ENCODE results near the gene ZNF107. TPM values are rescaled to one million over a fixed set of nuclear protein-coding genes. Genes with fewer than 3 reads are reported as not detected.
"Not testable (repeated sequence)": the region's sequence is repeated elsewhere in the genome, so short reads cannot be mapped to it uniquely, and the experiment has no call there.

The ZNF107 gene
- total RNA-seq, 1 donor from 2014 or later, result 7.8 TPM

DNA sequence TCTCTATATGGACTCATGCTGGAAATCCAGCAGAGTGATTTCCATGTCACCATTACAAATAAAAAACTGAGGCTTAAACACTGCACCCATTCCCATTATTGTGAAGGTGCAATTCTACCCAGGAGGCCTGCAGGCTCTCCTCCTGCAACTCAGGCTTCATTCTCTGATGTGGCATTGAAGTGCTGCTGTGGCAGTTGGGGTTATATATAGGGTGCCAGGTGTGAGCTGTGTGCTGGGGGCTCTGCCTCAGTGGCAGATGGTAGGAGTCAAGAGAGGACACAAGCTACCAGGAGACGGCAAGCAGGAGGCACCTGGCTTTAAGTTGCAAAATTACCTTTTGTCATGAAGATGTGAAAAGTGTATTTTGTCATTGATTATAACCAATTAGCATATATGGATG, 21.3 kb downstream of the ZNF107 start:
- no peaks in the 10 kb centered on the region for H3K27me3 Mint-ChIP-seq (ENCODE audit: low read depth, unreplicated experiment)
- Histone ChIP-seq H3K4me1 (ENCODE audit: insufficient read depth, low read length) (no peaks in the 10 kb centered on the region), H3K27ac (ENCODE audit: low read depth, low read length) (no peak overlapping the region), H4K20me1 (ENCODE audit: insufficient read depth, low read length) (peaks cover 6% of the 10 kb centered on the region), H3K36me3 (ENCODE audit: insufficient read depth, low read length) (peaks cover 20% of the 10 kb centered on the region), H3K9me3 (ENCODE audit: insufficient read depth, low read depth, low read length) (no peaks in the 10 kb centered on the region), H3K79me2 (ENCODE audit: insufficient read depth, low read length) (peaks cover 18% of the 10 kb centered on the region), H3K4me2 (ENCODE audit: low read length) (no peak overlapping the region), H2AFZ (ENCODE audit: low read depth, low read length) (no peak overlapping the region), H3K27me3 (ENCODE audit: insufficient read depth, low read length) (no peaks in the 10 kb centered on the region), H3K9ac (ENCODE audit: low read length) (no peak overlapping the region), H3K4me3 (ENCODE audit: insufficient read depth, low read depth, low read length) (no peak overlapping the region)
- no peak for DNase-seq (ENCODE audit: low read depth)
- H3K4me3 Mint-ChIP-seq (ENCODE audit: unreplicated experiment), result no peak overlapping the region
- peaks cover 25% of the 10 kb centered on the region for H3K36me3 Mint-ChIP-seq (ENCODE audit: low read depth, unreplicated experiment)
- H3K27ac Mint-ChIP-seq (ENCODE audit: unreplicated experiment), result no peak overlapping the region
- FAIRE-seq, result no peak
- H3K4me1 Mint-ChIP-seq (ENCODE audit: low read depth, unreplicated experiment), result peaks cover 2% of the 10 kb centered on the region
- TF ChIP-seq, protein P1, sequence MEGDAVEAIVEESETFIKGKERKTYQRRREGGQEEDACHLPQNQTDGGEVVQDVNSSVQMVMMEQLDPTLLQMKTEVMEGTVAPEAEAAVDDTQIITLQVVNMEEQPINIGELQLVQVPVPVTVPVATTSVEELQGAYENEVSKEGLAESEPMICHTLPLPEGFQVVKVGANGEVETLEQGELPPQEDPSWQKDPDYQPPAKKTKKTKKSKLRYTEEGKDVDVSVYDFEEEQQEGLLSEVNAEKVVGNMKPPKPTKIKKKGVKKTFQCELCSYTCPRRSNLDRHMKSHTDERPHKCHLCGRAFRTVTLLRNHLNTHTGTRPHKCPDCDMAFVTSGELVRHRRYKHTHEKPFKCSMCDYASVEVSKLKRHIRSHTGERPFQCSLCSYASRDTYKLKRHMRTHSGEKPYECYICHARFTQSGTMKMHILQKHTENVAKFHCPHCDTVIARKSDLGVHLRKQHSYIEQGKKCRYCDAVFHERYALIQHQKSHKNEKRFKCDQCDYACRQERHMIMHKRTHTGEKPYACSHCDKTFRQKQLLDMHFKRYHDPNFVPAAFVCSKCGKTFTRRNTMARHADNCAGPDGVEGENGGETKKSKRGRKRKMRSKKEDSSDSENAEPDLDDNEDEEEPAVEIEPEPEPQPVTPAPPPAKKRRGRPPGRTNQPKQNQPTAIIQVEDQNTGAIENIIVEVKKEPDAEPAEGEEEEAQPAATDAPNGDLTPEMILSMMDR (IDR thresholded peaks at IDR 0.05; ENCODE audit: insufficient read depth, low read depth, low read length), result no peak
- no peak for TF ChIP-seq EZH2 (IDR thresholded peaks at IDR 0.05; ENCODE audit: insufficient read depth, low read length)
- peaks cover 13% of the 10 kb centered on the region for H3K9me3 Mint-ChIP-seq (ENCODE audit: unreplicated experiment)

DNA sequence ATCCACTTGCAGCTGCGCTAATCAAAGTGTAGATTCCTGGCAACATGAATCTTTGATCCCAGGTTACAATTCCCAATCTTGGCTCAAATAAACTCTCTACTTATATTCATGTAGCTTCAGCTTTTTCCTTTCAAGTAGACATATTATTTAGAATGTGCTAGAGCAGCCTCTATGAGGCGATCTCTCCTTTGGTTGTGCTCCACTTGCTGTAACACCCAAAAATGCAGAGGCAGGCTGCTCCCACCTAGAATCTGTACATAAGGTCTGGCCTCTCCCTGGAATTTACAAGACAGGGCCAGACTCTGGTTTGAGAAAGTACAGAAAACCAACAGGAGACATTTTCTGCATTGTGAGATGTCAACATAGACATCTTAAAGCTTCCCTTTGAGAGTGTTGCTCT, 23.1 kb downstream of the ZNF107 start:
- no peak overlapping the region for H3K27ac Mint-ChIP-seq (ENCODE audit: unreplicated experiment)
- peaks cover 2% of the 10 kb centered on the region for H3K4me1 Mint-ChIP-seq (ENCODE audit: low read depth, unreplicated experiment)
- peaks cover 17% of the 10 kb centered on the region for H3K9me3 Mint-ChIP-seq (ENCODE audit: unreplicated experiment)
- Histone ChIP-seq H3K9ac (ENCODE audit: low read length) (no peak overlapping the region), H3K27me3 (ENCODE audit: insufficient read depth, low read length) (no peaks in the 10 kb centered on the region), H3K4me2 (ENCODE audit: low read length) (no peak overlapping the region), H2AFZ (ENCODE audit: low read depth, low read length) (no peak overlapping the region), H3K79me2 (ENCODE audit: insufficient read depth, low read length) (peaks cover 17% of the 10 kb centered on the region), H4K20me1 (ENCODE audit: insufficient read depth, low read length) (peaks cover 6% of the 10 kb centered on the region), H3K9me3 (ENCODE audit: insufficient read depth, low read depth, low read length) (no peaks in the 10 kb centered on the region), H3K27ac (ENCODE audit: low read depth, low read length) (no peak overlapping the region), H3K36me3 (ENCODE audit: insufficient read depth, low read length) (peaks cover 16% of the 10 kb centered on the region), H3K4me1 (ENCODE audit: insufficient read depth, low read length) (no peaks in the 10 kb centered on the region), H3K4me3 (ENCODE audit: insufficient read depth, low read depth, low read length) (no peak overlapping the region)
- TF ChIP-seq, protein P1 (IDR thresholded peaks at IDR 0.05; ENCODE audit: insufficient read depth, low read depth, low read length), result no peak
- no peak for TF ChIP-seq EZH2 (IDR thresholded peaks at IDR 0.05; ENCODE audit: insufficient read depth, low read length)
- no peaks in the 10 kb centered on the region for H3K27me3 Mint-ChIP-seq (ENCODE audit: low read depth, unreplicated experiment)
- FAIRE-seq, result no peak
- no peak overlapping the region for H3K4me3 Mint-ChIP-seq (ENCODE audit: unreplicated experiment)
- H3K36me3 Mint-ChIP-seq (ENCODE audit: low read depth, unreplicated experiment), result peaks cover 29% of the 10 kb centered on the region
- no peak for DNase-seq (ENCODE audit: low read depth)

DNA sequence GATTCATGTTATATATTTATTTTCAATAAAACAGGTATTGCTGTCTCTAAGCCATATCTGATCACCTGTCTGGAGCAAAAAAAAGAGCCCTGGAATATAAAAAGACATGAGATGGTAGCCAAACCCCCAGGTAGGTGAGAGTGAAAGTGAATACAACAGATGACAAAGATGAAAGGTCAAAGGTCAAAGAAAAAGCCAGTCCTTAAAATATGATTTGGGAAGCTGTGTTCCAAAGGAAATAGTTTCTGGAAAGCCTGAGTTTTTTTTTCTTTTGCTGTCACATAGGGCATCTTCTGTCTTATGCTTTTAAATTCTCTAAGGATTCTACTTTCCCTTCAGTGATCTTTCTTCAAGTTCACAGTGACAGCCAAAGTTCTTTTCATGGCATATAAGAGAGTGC, 25.9 kb downstream of the ZNF107 start:
- Histone ChIP-seq H3K4me1 (ENCODE audit: insufficient read depth, low read length) (no peaks in the 10 kb centered on the region), H4K20me1 (ENCODE audit: insufficient read depth, low read length) (peaks cover 5% of the 10 kb centered on the region), H3K9me3 (ENCODE audit: insufficient read depth, low read depth, low read length) (no peaks in the 10 kb centered on the region), H3K36me3 (ENCODE audit: insufficient read depth, low read length) (no peaks in the 10 kb centered on the region), H3K27ac (ENCODE audit: low read depth, low read length) (no peak overlapping the region), H2AFZ (ENCODE audit: low read depth, low read length) (no peak overlapping the region), H3K27me3 (ENCODE audit: insufficient read depth, low read length) (no peaks in the 10 kb centered on the region), H3K4me2 (ENCODE audit: low read length) (no peak overlapping the region), H3K9ac (ENCODE audit: low read length) (no peak overlapping the region), H3K4me3 (ENCODE audit: insufficient read depth, low read depth, low read length) (no peak overlapping the region), H3K79me2 (ENCODE audit: insufficient read depth, low read length) (peaks cover 23% of the 10 kb centered on the region)
- FAIRE-seq (no peak), DNase-seq (ENCODE audit: low read depth) (no peak)
- H3K4me3 Mint-ChIP-seq (ENCODE audit: unreplicated experiment), result no peak overlapping the region
- TF ChIP-seq EZH2 (IDR thresholded peaks at IDR 0.05; ENCODE audit: insufficient read depth, low read length), result no peak
- TF ChIP-seq, protein P1 (IDR thresholded peaks at IDR 0.05; ENCODE audit: insufficient read depth, low read depth, low read length), result no peak
- H3K27ac Mint-ChIP-seq (ENCODE audit: unreplicated experiment), result no peak overlapping the region
- H3K36me3 Mint-ChIP-seq (ENCODE audit: low read depth, unreplicated experiment), result peaks cover 30% of the 10 kb centered on the region
- no peaks in the 10 kb centered on the region for H3K27me3 Mint-ChIP-seq (ENCODE audit: low read depth, unreplicated experiment)
- no peaks in the 10 kb centered on the region for H3K4me1 Mint-ChIP-seq (ENCODE audit: low read depth, unreplicated experiment)
- peaks cover 11% of the 10 kb centered on the region for H3K9me3 Mint-ChIP-seq (ENCODE audit: unreplicated experiment)

- not testable (repeated sequence) for H3K79me2 ChIP-seq (ENCODE audit: insufficient read depth, low read length); H3K27ac Mint-ChIP-seq (ENCODE audit: unreplicated experiment); H3K9ac ChIP-seq (ENCODE audit: low read length); H3K27me3 Mint-ChIP-seq (ENCODE audit: low read depth, unreplicated experiment); H3K4me1 ChIP-seq (ENCODE audit: insufficient read depth, low read length); H3K4me2 ChIP-seq (ENCODE audit: low read length); H3K27me3 ChIP-seq (ENCODE audit: insufficient read depth, low read length); DNase-seq (ENCODE audit: low read depth); H3K36me3 ChIP-seq (ENCODE audit: insufficient read depth, low read length); H4K20me1 ChIP-seq (ENCODE audit: insufficient read depth, low read length); FAIRE-seq; H3K27ac ChIP-seq (ENCODE audit: low read depth, low read length); H3K9me3 ChIP-seq (ENCODE audit: insufficient read depth, low read depth, low read length); H3K4me1 Mint-ChIP-seq (ENCODE audit: low read depth, unreplicated experiment); H3K4me3 ChIP-seq (ENCODE audit: insufficient read depth, low read depth, low read length); H2AFZ ChIP-seq (ENCODE audit: low read depth, low read length); H3K4me3 Mint-ChIP-seq (ENCODE audit: unreplicated experiment)
- peaks cover 27% of the 10 kb centered on the region for H3K9me3 Mint-ChIP-seq (ENCODE audit: unreplicated experiment)
- H3K36me3 Mint-ChIP-seq (ENCODE audit: low read depth, unreplicated experiment), result peaks cover 31% of the 10 kb centered on the region
These were observed 31.9 kb downstream of the ZNF107 start for GRCh38 chr7:64697863-64698262.
